ENCODE results near the gene PREX1.

Gene PREX1

GRCh38 chr20:48698507-48699267 is 129.1 kb downstream of the PREX1 start:
- DNase-seq (ENCODE audit: low read depth) = no peak

- DNase-seq (ENCODE audit: low read depth) = no peak
These were observed 129.8 kb downstream of the PREX1 start for GRCh38 chr20:48697845-48698491.

- DNase-seq (ENCODE audit: low read depth) = no peak
These were observed 131.1 kb downstream of the PREX1 start for GRCh38 chr20:48696671-48697070.

- no peak for DNase-seq (ENCODE audit: low read depth)
These were observed 132.1 kb downstream of the PREX1 start for GRCh38 chr20:48695738-48696137.

GRCh38 chr20:48695255-48695654 is 132.5 kb downstream of the PREX1 start:
- DNase-seq (ENCODE audit: low read depth) = no peak

GRCh38 chr20:48694381-48694865 is 133.4 kb downstream of the PREX1 start:
- DNase-seq (ENCODE audit: low read depth) = no peak

- DNase-seq (ENCODE audit: low read depth) = no peak
These were observed 136.3 kb downstream of the PREX1 start for GRCh38 chr20:48691523-48691922.

GRCh38 chr20:48690888-48691287 is 136.9 kb downstream of the PREX1 start:
- DNase-seq (ENCODE audit: low read depth) = no peak

GRCh38 chr20:48689874-48690571 is 137.8 kb downstream of the PREX1 start:
- DNase-seq (ENCODE audit: low read depth) = no peak

- DNase-seq (ENCODE audit: low read depth) = no peak
These were observed 138.4 kb downstream of the PREX1 start for GRCh38 chr20:48689388-48689787.

GRCh38 chr20:48688579-48688978 is 139.2 kb downstream of the PREX1 start:
- no peak for DNase-seq (ENCODE audit: low read depth)

GRCh38 chr20:48687117-48687800 is 140.5 kb downstream of the PREX1 start:
- DNase-seq (ENCODE audit: low read depth) = no peak

GRCh38 chr20:48686238-48687116 is 141.3 kb downstream of the PREX1 start:
- DNase-seq (ENCODE audit: low read depth) = no peak

GRCh38 chr20:48685300-48685699 is 142.5 kb downstream of the PREX1 start:
- no peak for DNase-seq (ENCODE audit: low read depth)

GRCh38 chr20:48684501-48685041 is 143.2 kb downstream of the PREX1 start:
- DNase-seq (ENCODE audit: low read depth) = no peak

GRCh38 chr20:48683467-48684175 is 144.2 kb downstream of the PREX1 start:
- DNase-seq (ENCODE audit: low read depth) = no peak

- no peak for DNase-seq (ENCODE audit: low read depth)
These were observed 145.1 kb downstream of the PREX1 start for GRCh38 chr20:48682529-48683363.

GRCh38 chr20:48681873-48682426 is 145.8 kb downstream of the PREX1 start:
- DNase-seq (ENCODE audit: low read depth) = no peak

- DNase-seq (ENCODE audit: low read depth) = no peak
These were observed 146.5 kb downstream of the PREX1 start for GRCh38 chr20:48681201-48681872.

Measured in activated T-cell treated with anti-CD3 and anti-CD28 coated beads for 1 hour (primary cell).